GM15510 (cell line): Measurements from ENCODE around the gene EHD1.

Experiments used
- POLR2A ChIP-seq: IDR thresholded peaks from 3 replicates; pipeline ENCODE4 v1.6.1; 2011; ENCODE audit warnings: borderline replicate concordance; ENCODE audit not compliant: insufficient read length; ENCODE audit errors: extremely low read depth

The EHD1 gene

GRCh38 chr11:64887757-64888405 is 9.5 kb upstream of the EHD1 start:
- peak; percentile 33 for TF ChIP-seq POLR2A

DNA sequence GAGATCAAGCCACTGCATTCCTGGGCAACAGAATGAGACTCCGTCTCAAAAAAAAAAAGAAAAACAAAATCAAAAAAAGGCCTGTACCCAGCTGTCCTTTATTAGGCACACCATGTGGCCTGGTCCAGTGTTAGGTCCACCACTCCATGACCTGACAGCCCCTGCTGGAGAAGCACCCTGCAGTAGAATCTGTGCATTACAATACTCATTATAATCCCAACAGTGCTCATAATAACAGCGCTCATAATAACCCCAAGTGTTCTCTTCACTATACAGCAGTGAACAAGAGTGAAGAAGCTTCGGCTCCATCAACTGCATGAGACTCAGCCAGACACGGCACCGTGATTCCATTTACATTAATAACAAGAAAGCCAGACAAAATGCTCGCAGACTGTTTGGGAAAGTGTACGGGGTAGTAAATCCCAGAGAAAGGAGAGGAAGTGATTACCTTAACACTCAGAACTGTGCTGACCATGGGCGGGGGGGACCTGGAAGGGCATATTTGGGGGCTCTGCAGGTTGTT is 8.9 kb upstream of the EHD1 start:
- TF ChIP-seq POLR2A = no peak

DNA sequence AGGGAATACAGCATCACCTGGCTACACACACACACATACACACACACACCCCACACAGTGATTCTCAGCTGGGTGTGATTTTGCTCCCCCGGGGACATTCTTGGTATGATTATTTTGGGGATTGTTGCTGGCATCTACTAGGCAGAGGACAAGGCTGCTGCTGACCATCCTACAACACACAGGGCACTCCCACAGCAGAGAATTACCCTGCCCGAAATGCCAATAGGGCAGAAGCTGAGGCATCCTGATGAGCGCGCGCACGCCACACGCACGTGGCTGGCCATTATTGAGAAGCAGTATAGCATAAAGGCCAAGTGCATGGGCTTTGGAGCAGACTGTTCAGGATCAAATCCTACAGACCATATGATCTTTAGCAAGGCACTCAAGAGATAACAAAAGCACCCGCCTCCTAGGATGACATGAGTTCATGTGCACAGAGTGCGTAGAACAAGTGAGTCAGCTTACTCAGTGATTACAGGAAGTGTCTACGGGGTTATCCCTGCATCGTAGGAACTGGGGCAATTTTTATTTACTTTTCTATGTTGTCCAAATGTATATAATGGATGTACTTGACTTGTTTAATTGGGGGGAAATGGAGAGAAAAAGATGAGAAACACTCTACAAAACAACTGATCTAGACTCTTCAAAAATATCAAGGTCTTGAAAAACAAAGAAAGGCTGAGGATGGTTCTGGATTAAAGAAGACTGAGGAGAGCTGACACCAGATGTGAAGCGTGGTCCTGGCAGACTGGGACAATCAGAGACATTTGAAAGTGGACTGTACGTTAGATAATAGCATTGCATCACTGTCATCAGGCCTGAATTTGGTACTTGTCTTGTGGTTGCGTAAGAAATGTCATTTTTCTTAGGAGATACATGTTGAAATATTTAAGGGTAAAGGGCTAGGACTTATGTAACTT is 7.2 kb upstream of the EHD1 start:
- no peak for TF ChIP-seq POLR2A

DNA sequence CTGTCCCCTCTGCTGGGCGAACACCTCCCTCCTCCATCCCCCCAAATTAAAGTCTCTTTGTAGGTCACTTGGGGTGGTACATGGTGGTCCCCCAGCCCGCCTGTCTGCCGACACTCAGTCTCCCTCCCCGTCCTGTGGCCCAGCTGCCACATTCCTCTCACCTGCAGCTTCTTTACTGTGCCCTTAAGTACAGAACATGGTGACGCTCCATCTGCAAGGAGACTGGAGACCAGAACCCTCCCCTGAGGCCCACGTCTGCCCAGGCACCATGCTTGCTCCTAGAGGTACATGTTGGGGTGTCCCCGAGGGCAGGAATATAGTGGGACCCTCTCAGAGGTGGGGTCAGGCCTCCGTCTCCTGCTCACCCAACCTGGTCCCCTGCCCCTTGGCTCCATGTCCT is 5.6 kb upstream of the EHD1 start:
- no peak for TF ChIP-seq POLR2A

GRCh38 chr11:64883575-64883974 is 5.2 kb upstream of the EHD1 start:
- no peak for TF ChIP-seq POLR2A

DNA sequence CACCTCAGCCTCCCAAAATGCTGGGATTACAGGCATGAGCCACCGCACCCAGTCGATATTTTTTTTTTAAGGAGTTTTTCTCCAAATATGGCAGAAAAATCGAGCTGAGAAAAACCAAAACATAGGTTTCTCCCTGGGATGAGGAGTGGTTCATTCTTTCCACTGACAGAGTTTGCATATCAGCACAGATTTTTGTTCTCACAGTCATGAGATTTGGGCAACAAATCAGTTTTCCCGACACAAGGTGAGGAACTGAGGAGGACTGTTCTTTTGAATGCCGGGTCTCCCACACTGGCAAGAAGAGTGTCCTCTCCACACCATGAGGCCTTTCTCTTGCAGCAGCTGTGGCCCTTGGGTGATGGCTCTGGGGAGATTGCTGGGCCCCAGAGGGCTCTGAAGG is 3.8 kb upstream of the EHD1 start:
- no peak for TF ChIP-seq POLR2A

GRCh38 chr11:64881476-64881875 is 3.1 kb upstream of the EHD1 start:
- no peak for TF ChIP-seq POLR2A

- TF ChIP-seq POLR2A = no peak
These were observed 2.0 kb upstream of the EHD1 start for GRCh38 chr11:64880240-64881001.

- TF ChIP-seq POLR2A = no peak
These were observed 951 bp upstream of the EHD1 start for GRCh38 chr11:64879244-64879900.

GRCh38 chr11:64878223-64878493 is 263 bp downstream of the EHD1 start:
- TF ChIP-seq POLR2A = no peak

- peak; percentile 12 for TF ChIP-seq POLR2A
These were observed 815 bp downstream of the EHD1 start for GRCh38 chr11:64877390-64878222.

- TF ChIP-seq POLR2A = peak; percentile 26
These were observed 1.5 kb downstream of the EHD1 start for GRCh38 chr11:64876835-64877341.

- TF ChIP-seq POLR2A = no peak
These were observed 2.1 kb downstream of the EHD1 start for GRCh38 chr11:64876229-64876750.
